HepG2 (cell line): ENCODE measurements around the gene TM9SF2. TPM values are rescaled to one million over a fixed set of nuclear protein-coding genes. Genes with fewer than 3 reads are reported as not detected.

ENCODE experiments used
- ATAC-seq: fragments of 200-7000 bp; cut with Tn5 transposase; 3 replicates; pipeline ENCODE4 v1.9.1; 2020; ENCODE audit warnings: mild to moderate bottlenecking, moderate library complexity
- BruUV-seq: library from RNA; stranded (reverse); fragments of 400-500 nt; replicated peaks from 2 replicates; lab custom pipeline; 2021; lab: Mats Ljungman, UMichigan
- CTCF ChIA-PET: fragments of 300-600 bp; formaldehyde crosslinking; extraction: SDS; loops from one replicate; lab custom pipeline; 2021; ENCODE audit warnings: low total read pairs, inconsistent platforms, low intra/inter-chr PET ratio; lab: Yijun Ruan, JAX
- POLR2A ChIA-PET: fragments of 350-600 bp; sonication (Branson Sonifier 250); formaldehyde crosslinking; loops from one replicate; lab custom pipeline; 2020; ENCODE audit warnings: antibody characterized with exemption, inconsistent platforms; lab: Yijun Ruan, JAX
- DNase-seq: peaks from one replicate; pipeline ENCODE4 v3.0.0-alpha.2; 2015; ENCODE audit warnings: low spot score
- FAIRE-seq: peaks from 3 replicates; lab custom pipeline; 2011; peaks lifted over from hg19 to GRCh38; lab: Jason Lieb, UNC
- H2AFZ ChIP-seq: one replicate; pipeline ENCODE4 v1.6.1; 2011; ENCODE audit warnings: low read length, inconsistent platforms
- H3K27ac ChIP-seq: fragments of 300-600 bp; 3 replicates; pipeline ENCODE4 v1.8.0; 2011; ENCODE audit warnings: mixed run types, mild to moderate bottlenecking, mixed read lengths, low read length, inconsistent platforms; ENCODE audit not compliant: insufficient read depth; ENCODE audit errors: extremely low read length
- H3K27me3 ChIP-seq, 2 experiments: fragments of 200-600 bp in 1 of 2; 2 replicates in 1 of 2; 3 replicates in 1 of 2; pipeline versions ENCODE4 v1.6.0 to v1.8.0; 2011; ENCODE audit warnings: low read length in 2 of 2, mild to moderate bottlenecking in 2 of 2, moderate library complexity in 2 of 2, inconsistent platforms in 1 of 2; ENCODE audit not compliant: insufficient read depth in 2 of 2, control insufficient read depth in 1 of 2
- H3K36me3 ChIP-seq, 2 experiments: fragments of 200-600 bp in 1 of 2; replicated peaks in 1 of 2; 2 replicates in 1 of 2; 3 replicates in 1 of 2; pipeline versions ENCODE4 v1.5.1 to v1.8.0; 2011; ENCODE audit warnings: low read length in 2 of 2, inconsistent platforms in 1 of 2; ENCODE audit not compliant: insufficient read depth in 2 of 2, control insufficient read depth in 1 of 2
- H3K4me1 ChIP-seq: 2 replicates; pipeline ENCODE4 v1.5.1; 2012; ENCODE audit warnings: low read length, inconsistent platforms; ENCODE audit not compliant: insufficient read depth
- H3K4me2 ChIP-seq: 2 replicates; pipeline ENCODE4 v1.6.0; 2011; ENCODE audit warnings: low read depth, low read length, inconsistent platforms
- H3K4me3 ChIP-seq, 3 experiments: fragments of 200-600 bp in 1 of 3; sonication (generic), shearing (Covaris generic) in 1 of 3; replicated peaks in 1 of 3; 2 replicates each; pipeline ENCODE4 v1.5.1; 2011 to 2016; ENCODE audit warnings: low read length in 3 of 3, inconsistent platforms in 2 of 3, low read depth in 2 of 3, mild to moderate bottlenecking in 2 of 3, control low read depth in 1 of 3, mixed read lengths in 1 of 3; ENCODE audit not compliant: insufficient read depth in 1 of 3
- H3K79me2 ChIP-seq: one replicate; pipeline ENCODE4 v1.6.1; 2011; ENCODE audit warnings: low read length, inconsistent platforms; ENCODE audit not compliant: insufficient read depth
- H3K9ac ChIP-seq: 2 replicates; pipeline ENCODE4 v1.6.0; 2011; ENCODE audit warnings: mild to moderate bottlenecking, low read depth, low read length, inconsistent platforms; ENCODE audit not compliant: insufficient read depth
- H3K9me3 ChIP-seq: 2 replicates; pipeline ENCODE4 v1.5.1; 2012; ENCODE audit warnings: mild to moderate bottlenecking, low read length
- H4K20me1 ChIP-seq: 2 replicates; pipeline ENCODE4 v1.6.0; 2011; ENCODE audit warnings: inconsistent platforms, mild to moderate bottlenecking, low read length, moderate library complexity; ENCODE audit not compliant: insufficient read depth
- DMAP1 ChIP-seq: IDR thresholded peaks from 2 replicates; pipeline ENCODE4 v1.6.1; 2016
- DNMT3B ChIP-seq: conservative IDR thresholded peaks from 2 replicates; pipeline ENCODE4 v1.6.1; 2016; ENCODE audit warnings: missing biosample characterization, control low read depth
- MATR3 ChIP-seq: sonication (generic); formaldehyde crosslinking; IDR thresholded peaks from 2 replicates; pipeline ENCODE4 v1.4.0; 2020; ENCODE audit warnings: missing genetic modification reagents
- NR2C2 ChIP-seq: sonication (generic); formaldehyde crosslinking; IDR thresholded peaks from 2 replicates; pipeline ENCODE4 v1.4.0; 2020; ENCODE audit warnings: missing genetic modification reagents, mild to moderate bottlenecking, moderate library complexity, borderline replicate concordance
- SMC3 ChIP-seq: IDR thresholded peaks from 2 replicates; pipeline ENCODE4 v1.6.1; 2011; ENCODE audit warnings: low read length, improper control_type of control experiment
- SOX5 ChIP-seq: IDR thresholded peaks from 2 replicates; pipeline ENCODE4 v1.6.1; 2016; ENCODE audit warnings: borderline replicate concordance
- ZMYM2 ChIP-seq: sonication (generic); formaldehyde crosslinking; IDR thresholded peaks from 2 replicates; pipeline ENCODE4 v1.8.0; 2022; ENCODE audit warnings: mild to moderate bottlenecking, missing genetic modification reagents
- ZNF160 ChIP-seq: sonication (generic); formaldehyde crosslinking; IDR thresholded peaks from 2 replicates; pipeline ENCODE4 v1.8.0; 2022; ENCODE audit warnings: mild to moderate bottlenecking, inconsistent platforms, missing genetic modification reagents
- ZNF335 ChIP-seq: sonication (generic); formaldehyde crosslinking; IDR thresholded peaks from 2 replicates; pipeline ENCODE4 v1.4.0; 2020; ENCODE audit warnings: missing genetic modification reagents
- ZNF496 ChIP-seq: sonication (generic); formaldehyde crosslinking; IDR thresholded peaks from 2 replicates; pipeline ENCODE4 v1.8.1; 2023; ENCODE audit warnings: mild to moderate bottlenecking, moderate library complexity, missing genetic modification reagents; ENCODE audit not compliant: insufficient replicate concordance
- ZNF670 ChIP-seq: sonication (generic); formaldehyde crosslinking; IDR thresholded peaks from 2 replicates; pipeline ENCODE4 v1.8.0; 2022; ENCODE audit warnings: mild to moderate bottlenecking, missing genetic modification reagents, borderline replicate concordance
- WGBS: methylation state at CpG from one replicate; pipeline ENCODE4 v1.1.6; 2017; ENCODE audit warnings: low lambda C conversion rate; 5-methylcytosine and 5-hydroxymethylcytosine counted together
- in situ Hi-C: cut with HindIII; loops from 2 replicates; pipeline ENCODE4 v1.10.0; 2017; ENCODE audit warnings: low pct_unique_long_range_greater_than_20kb; ENCODE audit not compliant: extremely low pct_ligation_motif_present
- intact Hi-C: fragments of 100-400 bp; cut with micrococcal nuclease; formaldehyde crosslinking; loops from one replicate; pipeline ENCODE4 v1.10.0; 2022; ENCODE audit not compliant: unreplicated experiment
- polyA plus RNA-seq, 8 experiments: library from polyadenylated mRNA; depleted of rRNA in 3 of 8; stranded (reverse) in 7 of 8; unstranded in 1 of 8; fragments of >200 nt; fragmentation: Illumina TruSeq in 4 of 8; extraction: Trizol in 4 of 8; gene quantifications; 2 replicates each; pipeline versions ENCODE4 v1.2.1 to v1.2.3, GENCODE V29; 2011 to 2016; ENCODE audit warnings: low read depth in 4 of 8, missing spikeins in 1 of 8, mixed read lengths in 1 of 8; ENCODE audit not compliant: insufficient read depth in 1 of 8
- total RNA-seq, 5 experiments: library from RNA; depleted of rRNA; stranded (reverse); fragments of >200 nt; fragmentation: Illumina TruSeq; extraction: Trizol; gene quantifications; 2 replicates each; pipeline ENCODE4 v1.2.3, GENCODE V29; 2016; ENCODE audit warnings: low read depth in 1 of 5
- TF ChIP-seq, protein P1 (sequence below): fragments of 450-650 bp; IDR thresholded peaks from 2 replicates; pipeline ENCODE4 v1.6.1; 2017; ENCODE audit warnings: mild to moderate bottlenecking
- TF ChIP-seq, protein P2 (sequence below): sonication (generic); formaldehyde crosslinking; IDR thresholded peaks from 2 replicates; pipeline ENCODE4 v1.5.0; 2020; ENCODE audit warnings: mild to moderate bottlenecking, missing genetic modification reagents, borderline replicate concordance
- TF ChIP-seq, protein P3 (sequence below): sonication (generic); formaldehyde crosslinking; IDR thresholded peaks from 2 replicates; pipeline ENCODE4 v1.9.0; 2021; ENCODE audit warnings: missing genetic modification reagents, mild to moderate bottlenecking, borderline replicate concordance

TM9SF2 gene
- total and polyA plus RNA-seq, 2 of the 13 experiments (the other 11 are each of a cell fraction or from before 2014, with no cell fraction given), result 94.1 to 123 TPM

DNA sequence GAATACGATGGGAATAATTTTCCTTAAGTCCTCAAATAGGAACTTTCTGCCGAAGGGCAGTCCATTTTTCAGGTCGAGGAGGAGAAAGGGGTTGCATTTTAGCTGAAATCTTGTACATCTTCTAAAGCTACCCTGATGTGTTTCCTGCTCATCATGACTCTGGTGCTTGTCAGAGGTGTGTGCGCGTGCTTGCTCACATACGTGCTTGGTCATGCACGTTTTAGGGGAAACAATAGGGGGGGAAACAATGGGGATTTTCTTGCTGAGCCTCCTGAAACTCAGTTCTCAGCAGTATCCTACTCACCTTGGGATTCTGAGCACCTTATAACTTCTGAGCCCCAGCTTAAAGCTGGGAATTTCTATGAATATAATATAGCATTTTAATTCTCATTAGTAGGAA, 44.7 kb downstream of the TM9SF2 start:
- in situ Hi-C loops (no loop called here), intact Hi-C loops (no loop called here)
- FAIRE-seq, result no peak
- Histone ChIP-seq H3K36me3 (peaks cover 9 to 75% of the 10 kb centered on the region in 2 experiments), H3K4me2 (no peak overlapping the region), H3K9me3 (no peaks in the 10 kb centered on the region), H3K4me1 (no peaks in the 10 kb centered on the region), H3K79me2 (no peaks in the 10 kb centered on the region), H3K27ac (no peak overlapping the region), H4K20me1 (no peaks in the 10 kb centered on the region), H2AFZ (no peak overlapping the region), H3K4me3 (no peak overlapping the region), H3K27me3 (no peaks in the 10 kb centered on the region), H3K9ac (no peak overlapping the region)
- BruUV-seq, result no TSS peak
- ChIA-PET POLR2A (no interaction called here), CTCF (no interaction called here)
- ATAC-seq, result no peak
- no peak for DNase-seq
- whole genome bisulfite sequencing, result 95% methylated on average over 7 of the region's 7 CpGs
- TF ChIP-seq SOX5 (CRISPR knock-in tag) (no peak), ZNF335 (CRISPR knock-in tag) (no peak), MATR3 (CRISPR knock-in tag) (no peak), DMAP1 (no peak), SMC3 (no peak), ZMYM2 (CRISPR knock-in tag) (no peak), ZNF496 (CRISPR knock-in tag) (no peak), ZNF670 (CRISPR knock-in tag) (no peak), ZNF160 (no peak), NR2C2 (CRISPR knock-in tag) (no peak), DNMT3B (no peak)
- TF ChIP-seq, protein P1, sequence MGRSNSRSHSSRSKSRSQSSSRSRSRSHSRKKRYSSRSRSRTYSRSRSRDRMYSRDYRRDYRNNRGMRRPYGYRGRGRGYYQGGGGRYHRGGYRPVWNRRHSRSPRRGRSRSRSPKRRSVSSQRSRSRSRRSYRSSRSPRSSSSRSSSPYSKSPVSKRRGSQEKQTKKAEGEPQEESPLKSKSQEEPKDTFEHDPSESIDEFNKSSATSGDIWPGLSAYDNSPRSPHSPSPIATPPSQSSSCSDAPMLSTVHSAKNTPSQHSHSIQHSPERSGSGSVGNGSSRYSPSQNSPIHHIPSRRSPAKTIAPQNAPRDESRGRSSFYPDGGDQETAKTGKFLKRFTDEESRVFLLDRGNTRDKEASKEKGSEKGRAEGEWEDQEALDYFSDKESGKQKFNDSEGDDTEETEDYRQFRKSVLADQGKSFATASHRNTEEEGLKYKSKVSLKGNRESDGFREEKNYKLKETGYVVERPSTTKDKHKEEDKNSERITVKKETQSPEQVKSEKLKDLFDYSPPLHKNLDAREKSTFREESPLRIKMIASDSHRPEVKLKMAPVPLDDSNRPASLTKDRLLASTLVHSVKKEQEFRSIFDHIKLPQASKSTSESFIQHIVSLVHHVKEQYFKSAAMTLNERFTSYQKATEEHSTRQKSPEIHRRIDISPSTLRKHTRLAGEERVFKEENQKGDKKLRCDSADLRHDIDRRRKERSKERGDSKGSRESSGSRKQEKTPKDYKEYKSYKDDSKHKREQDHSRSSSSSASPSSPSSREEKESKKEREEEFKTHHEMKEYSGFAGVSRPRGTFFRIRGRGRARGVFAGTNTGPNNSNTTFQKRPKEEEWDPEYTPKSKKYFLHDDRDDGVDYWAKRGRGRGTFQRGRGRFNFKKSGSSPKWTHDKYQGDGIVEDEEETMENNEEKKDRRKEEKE, result no peak
- TF ChIP-seq, protein P2, sequence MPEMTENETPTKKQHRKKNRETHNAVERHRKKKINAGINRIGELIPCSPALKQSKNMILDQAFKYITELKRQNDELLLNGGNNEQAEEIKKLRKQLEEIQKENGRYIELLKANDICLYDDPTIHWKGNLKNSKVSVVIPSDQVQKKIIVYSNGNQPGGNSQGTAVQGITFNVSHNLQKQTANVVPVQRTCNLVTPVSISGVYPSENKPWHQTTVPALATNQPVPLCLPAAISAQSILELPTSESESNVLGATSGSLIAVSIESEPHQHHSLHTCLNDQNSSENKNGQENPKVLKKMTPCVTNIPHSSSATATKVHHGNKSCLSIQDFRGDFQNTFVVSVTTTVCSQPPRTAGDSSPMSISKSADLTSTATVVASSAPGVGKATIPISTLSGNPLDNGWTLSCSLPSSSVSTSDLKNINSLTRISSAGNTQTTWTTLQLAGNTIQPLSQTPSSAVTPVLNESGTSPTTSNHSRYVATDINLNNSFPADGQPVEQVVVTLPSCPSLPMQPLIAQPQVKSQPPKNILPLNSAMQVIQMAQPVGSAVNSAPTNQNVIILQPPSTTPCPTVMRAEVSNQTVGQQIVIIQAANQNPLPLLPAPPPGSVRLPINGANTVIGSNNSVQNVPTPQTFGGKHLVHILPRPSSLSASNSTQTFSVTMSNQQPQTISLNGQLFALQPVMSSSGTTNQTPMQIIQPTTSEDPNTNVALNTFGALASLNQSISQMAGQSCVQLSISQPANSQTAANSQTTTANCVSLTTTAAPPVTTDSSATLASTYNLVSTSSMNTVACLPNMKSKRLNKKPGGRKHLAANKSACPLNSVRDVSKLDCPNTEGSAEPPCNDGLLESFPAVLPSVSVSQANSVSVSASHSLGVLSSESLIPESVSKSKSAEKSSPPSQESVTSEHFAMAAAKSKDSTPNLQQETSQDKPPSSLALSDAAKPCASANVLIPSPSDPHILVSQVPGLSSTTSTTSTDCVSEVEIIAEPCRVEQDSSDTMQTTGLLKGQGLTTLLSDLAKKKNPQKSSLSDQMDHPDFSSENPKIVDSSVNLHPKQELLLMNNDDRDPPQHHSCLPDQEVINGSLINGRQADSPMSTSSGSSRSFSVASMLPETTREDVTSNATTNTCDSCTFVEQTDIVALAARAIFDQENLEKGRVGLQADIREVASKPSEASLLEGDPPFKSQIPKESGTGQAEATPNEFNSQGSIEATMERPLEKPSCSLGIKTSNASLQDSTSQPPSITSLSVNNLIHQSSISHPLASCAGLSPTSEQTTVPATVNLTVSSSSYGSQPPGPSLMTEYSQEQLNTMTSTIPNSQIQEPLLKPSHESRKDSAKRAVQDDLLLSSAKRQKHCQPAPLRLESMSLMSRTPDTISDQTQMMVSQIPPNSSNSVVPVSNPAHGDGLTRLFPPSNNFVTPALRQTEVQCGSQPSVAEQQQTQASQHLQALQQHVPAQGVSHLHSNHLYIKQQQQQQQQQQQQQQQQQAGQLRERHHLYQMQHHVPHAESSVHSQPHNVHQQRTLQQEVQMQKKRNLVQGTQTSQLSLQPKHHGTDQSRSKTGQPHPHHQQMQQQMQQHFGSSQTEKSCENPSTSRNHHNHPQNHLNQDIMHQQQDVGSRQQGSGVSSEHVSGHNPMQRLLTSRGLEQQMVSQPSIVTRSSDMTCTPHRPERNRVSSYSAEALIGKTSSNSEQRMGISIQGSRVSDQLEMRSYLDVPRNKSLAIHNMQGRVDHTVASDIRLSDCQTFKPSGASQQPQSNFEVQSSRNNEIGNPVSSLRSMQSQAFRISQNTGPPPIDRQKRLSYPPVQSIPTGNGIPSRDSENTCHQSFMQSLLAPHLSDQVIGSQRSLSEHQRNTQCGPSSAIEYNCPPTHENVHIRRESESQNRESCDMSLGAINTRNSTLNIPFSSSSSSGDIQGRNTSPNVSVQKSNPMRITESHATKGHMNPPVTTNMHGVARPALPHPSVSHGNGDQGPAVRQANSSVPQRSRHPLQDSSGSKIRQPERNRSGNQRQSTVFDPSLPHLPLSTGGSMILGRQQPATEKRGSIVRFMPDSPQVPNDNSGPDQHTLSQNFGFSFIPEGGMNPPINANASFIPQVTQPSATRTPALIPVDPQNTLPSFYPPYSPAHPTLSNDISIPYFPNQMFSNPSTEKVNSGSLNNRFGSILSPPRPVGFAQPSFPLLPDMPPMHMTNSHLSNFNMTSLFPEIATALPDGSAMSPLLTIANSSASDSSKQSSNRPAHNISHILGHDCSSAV (CRISPR knock-in tag), result no peak
- TF ChIP-seq, protein P3, sequence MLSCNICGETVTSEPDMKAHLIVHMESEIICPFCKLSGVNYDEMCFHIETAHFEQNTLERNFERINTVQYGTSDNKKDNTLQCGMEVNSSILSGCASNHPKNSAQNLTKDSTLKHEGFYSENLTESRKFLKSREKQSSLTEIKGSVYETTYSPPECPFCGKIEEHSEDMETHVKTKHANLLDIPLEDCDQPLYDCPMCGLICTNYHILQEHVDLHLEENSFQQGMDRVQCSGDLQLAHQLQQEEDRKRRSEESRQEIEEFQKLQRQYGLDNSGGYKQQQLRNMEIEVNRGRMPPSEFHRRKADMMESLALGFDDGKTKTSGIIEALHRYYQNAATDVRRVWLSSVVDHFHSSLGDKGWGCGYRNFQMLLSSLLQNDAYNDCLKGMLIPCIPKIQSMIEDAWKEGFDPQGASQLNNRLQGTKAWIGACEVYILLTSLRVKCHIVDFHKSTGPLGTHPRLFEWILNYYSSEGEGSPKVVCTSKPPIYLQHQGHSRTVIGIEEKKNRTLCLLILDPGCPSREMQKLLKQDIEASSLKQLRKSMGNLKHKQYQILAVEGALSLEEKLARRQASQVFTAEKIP (CRISPR knock-in tag), result no peak
